Neural progenitor cell (in vitro differentiated cells): ENCODE data around the gene PBX1.

Experiments used
- EZH2 ChIP-seq: fragments of 200-600 bp; sonication (generic); IDR thresholded peaks from 2 replicates; pipeline ENCODE4 v1.6.1; 2017; ENCODE audit warnings: antibody characterized with exemption, mild to moderate bottlenecking, moderate library complexity
- EZH2phosphoT487 ChIP-seq: fragments of 200-600 bp; sonication (generic); IDR thresholded peaks from 2 replicates; pipeline ENCODE4 v1.6.1; 2017; ENCODE audit warnings: antibody characterized with exemption
- TF ChIP-seq, protein P1 (sequence below): fragments of 200-600 bp; sonication (generic); IDR thresholded peaks from 2 replicates; pipeline ENCODE4 v1.5.1; 2017; ENCODE audit warnings: antibody characterized with exemption, mild to moderate bottlenecking

DNA sequence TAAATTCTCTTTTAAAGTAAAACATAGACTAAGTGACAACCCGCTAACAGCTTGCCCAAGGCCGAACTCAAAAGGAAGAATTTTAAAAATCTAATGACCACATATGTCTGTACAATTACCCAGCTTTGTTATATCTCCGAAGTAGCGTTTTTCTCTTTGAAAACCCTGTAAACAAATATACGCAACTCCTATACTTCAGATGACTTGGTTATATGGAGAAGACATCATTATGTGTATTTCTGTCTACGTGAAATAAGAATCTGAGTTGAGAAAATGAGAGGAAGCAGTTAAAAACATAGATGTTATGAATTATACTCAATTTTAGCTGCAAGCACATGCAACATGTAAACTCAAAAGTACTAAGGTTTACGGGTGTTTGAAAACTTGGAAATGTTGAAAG, 2.0 kb downstream of the PBX1 start:
- TF ChIP-seq, protein P1, sequence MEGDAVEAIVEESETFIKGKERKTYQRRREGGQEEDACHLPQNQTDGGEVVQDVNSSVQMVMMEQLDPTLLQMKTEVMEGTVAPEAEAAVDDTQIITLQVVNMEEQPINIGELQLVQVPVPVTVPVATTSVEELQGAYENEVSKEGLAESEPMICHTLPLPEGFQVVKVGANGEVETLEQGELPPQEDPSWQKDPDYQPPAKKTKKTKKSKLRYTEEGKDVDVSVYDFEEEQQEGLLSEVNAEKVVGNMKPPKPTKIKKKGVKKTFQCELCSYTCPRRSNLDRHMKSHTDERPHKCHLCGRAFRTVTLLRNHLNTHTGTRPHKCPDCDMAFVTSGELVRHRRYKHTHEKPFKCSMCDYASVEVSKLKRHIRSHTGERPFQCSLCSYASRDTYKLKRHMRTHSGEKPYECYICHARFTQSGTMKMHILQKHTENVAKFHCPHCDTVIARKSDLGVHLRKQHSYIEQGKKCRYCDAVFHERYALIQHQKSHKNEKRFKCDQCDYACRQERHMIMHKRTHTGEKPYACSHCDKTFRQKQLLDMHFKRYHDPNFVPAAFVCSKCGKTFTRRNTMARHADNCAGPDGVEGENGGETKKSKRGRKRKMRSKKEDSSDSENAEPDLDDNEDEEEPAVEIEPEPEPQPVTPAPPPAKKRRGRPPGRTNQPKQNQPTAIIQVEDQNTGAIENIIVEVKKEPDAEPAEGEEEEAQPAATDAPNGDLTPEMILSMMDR, result no peak
- TF ChIP-seq EZH2 (no peak), EZH2phosphoT487 (no peak)
